ENCODE results near the gene MISP. TPM values are rescaled to one million over a fixed set of nuclear protein-coding genes. Genes with fewer than 3 reads are reported as not detected.

The MISP gene
- total RNA-seq, 1 experiment from 2014 or later = 5.8 TPM

GRCh38 chr19:708154-709143 is 42.5 kb upstream of the MISP start, which contains the start of gene PALM:
Gene PALM (plus strand): TSS chr19:708935. CDS start chr19:709147, 212 bp downstream.
- CTCF ChIA-PET = no interaction called here
- POLR2A ChIA-PET = no interaction called here
- Histone ChIP-seq H3K27me3 (ENCODE audit: control insufficient read depth, insufficient read depth, low read length) (no peaks in the 10 kb centered on the region), H3K4me3 (ENCODE audit: low read depth in 2 of 2, low read length in 2 of 2) (peak within 1 kb of the TSS; percentile 38 to 46), H3K9me3 (ENCODE audit: control insufficient read depth, insufficient read depth, low read depth, low read length) (no peaks in the 10 kb centered on the region), H3K36me3 (ENCODE audit: control insufficient read depth, insufficient read depth, low read length) (no peaks in the 10 kb centered on the region; the same call in 1 of the 2 replicates), H3K27ac (ENCODE audit: low read length) (no peak within 1 kb of the TSS), H3K4me1 (ENCODE audit: control insufficient read depth, insufficient read depth, low read length) (no peaks in the 10 kb centered on the region)
- no peak for DNase-seq (ENCODE audit: low read depth, low spot score)
- in situ Hi-C loops (cut with HindIII; ENCODE audit: low pct_unique_long_range_greater_than_20kb, low sequenced_read_pairs) (no loop called here), intact Hi-C loops (cut with micrococcal nuclease; ENCODE audit: unreplicated experiment) (no loop called here)
- peak; percentile 69 for ATAC-seq
- no TSS peak for BruUV-seq (replicated peaks)
- TF ChIP-seq TCF7L2 (IDR thresholded peaks at IDR 0.05; ENCODE audit: low read depth, low read length) = no peak
- TF ChIP-seq CTCF (IDR thresholded peaks at IDR 0.05) = peak; percentile 71; the same call in 1 of the 2 replicates

- peak; percentile 29; the same call in 1 of the 2 replicates for ATAC-seq
- TF ChIP-seq CTCF (IDR thresholded peaks at IDR 0.05) (no peak), TCF7L2 (IDR thresholded peaks at IDR 0.05; ENCODE audit: low read depth, low read length) (no peak), REST (IDR thresholded peaks at IDR 0.05; ENCODE audit: insufficient read depth in 1 of 2, low read depth in 2 of 2, low read length in 1 of 2) (no peak), POLR2AphosphoS5 (IDR thresholded peaks at IDR 0.05; ENCODE audit: low read depth, low read length) (no peak), SIN3A (IDR thresholded peaks at IDR 0.05; ENCODE audit: borderline replicate concordance, insufficient read depth, low read depth, low read length) (no peak)
- BruUV-seq (replicated peaks) = no TSS peak
- POLR2A ChIA-PET = no interaction called here
- in situ Hi-C loops (cut with HindIII; ENCODE audit: low pct_unique_long_range_greater_than_20kb, low sequenced_read_pairs) = no loop called here
- Histone ChIP-seq H3K4me1 (ENCODE audit: control insufficient read depth, insufficient read depth, low read length) (no peaks in the 10 kb centered on the region), H3K4me3 (ENCODE audit: low read depth in 2 of 2, low read length in 2 of 2) (peak overlapping the region; percentile 20 to 46), H3K9me3 (ENCODE audit: control insufficient read depth, insufficient read depth, low read depth, low read length) (no peaks in the 10 kb centered on the region), H3K36me3 (ENCODE audit: control insufficient read depth, insufficient read depth, low read length) (no peaks in the 10 kb centered on the region; the same call in 1 of the 2 replicates), H3K27ac (ENCODE audit: low read length) (no peak overlapping the region), H3K27me3 (ENCODE audit: control insufficient read depth, insufficient read depth, low read length) (no peaks in the 10 kb centered on the region)
- CTCF ChIA-PET = interaction anchor here (0.6 kb wide), 1 partner anchor 9 kb away, joined by 9 read pairs; no protein-coding TSS in a partner anchor
- intact Hi-C loops (cut with micrococcal nuclease; ENCODE audit: unreplicated experiment) = no loop called here
- no peak for DNase-seq (ENCODE audit: low read depth, low spot score)
These were observed 41.5 kb upstream of the MISP start for GRCh38 chr19:709196-709964.

Measured in Panc1 (cell line).